ENCODE results near the gene GINS2. TPM values are rescaled to one million over a fixed set of nuclear protein-coding genes. Genes with fewer than 3 reads are reported as not detected.

GINS2 gene
- total and polyA plus RNA-seq, 7 donors: 0.93 to 2.0 (median 1.5) TPM

DNA sequence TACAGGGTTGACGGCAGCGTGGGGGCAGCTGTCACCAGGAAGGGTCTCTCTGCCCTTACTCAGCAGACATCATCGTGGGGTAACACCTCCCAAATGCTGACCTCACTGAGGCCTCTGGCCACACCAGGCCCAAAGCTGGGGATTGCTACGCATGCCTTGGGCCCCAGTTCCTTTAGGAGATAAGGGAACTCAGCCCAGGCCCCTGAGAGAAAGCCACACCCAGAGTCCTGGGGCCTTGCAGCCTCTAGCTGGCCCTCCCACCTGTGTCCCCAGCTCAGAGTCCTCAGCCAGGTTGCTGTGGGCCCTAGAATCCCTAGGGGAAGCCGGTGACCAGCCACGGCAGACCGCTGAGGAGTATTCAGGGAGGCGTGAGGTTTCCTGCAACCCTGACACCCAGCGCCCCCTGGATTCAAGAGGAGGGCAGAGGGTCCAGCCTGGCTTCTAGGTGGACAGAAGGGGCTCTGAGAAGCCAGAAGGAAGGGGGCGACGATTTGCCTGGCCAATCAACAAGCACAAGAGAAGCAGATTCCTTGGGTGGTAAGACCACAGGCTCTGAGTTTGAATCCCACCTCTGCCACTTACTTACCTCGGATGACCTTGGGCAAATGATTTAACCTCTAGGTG lies 10.3 kb upstream of the GINS2 start:
- H3K4me3 ChIP-seq: no peak overlapping the region
- H3K4me1 ChIP-seq: no peaks in the 10 kb centered on the region
- H3K36me3 ChIP-seq (ENCODE audit: insufficient read depth in 1 of 2, low read depth in 1 of 2): no peaks in the 10 kb centered on the region
- 78 to 83% (median 79%) methylated on average over 11 to 12 of the region's 12 CpGs for whole genome bisulfite sequencing, 3 donors
- TF ChIP-seq, protein P1, sequence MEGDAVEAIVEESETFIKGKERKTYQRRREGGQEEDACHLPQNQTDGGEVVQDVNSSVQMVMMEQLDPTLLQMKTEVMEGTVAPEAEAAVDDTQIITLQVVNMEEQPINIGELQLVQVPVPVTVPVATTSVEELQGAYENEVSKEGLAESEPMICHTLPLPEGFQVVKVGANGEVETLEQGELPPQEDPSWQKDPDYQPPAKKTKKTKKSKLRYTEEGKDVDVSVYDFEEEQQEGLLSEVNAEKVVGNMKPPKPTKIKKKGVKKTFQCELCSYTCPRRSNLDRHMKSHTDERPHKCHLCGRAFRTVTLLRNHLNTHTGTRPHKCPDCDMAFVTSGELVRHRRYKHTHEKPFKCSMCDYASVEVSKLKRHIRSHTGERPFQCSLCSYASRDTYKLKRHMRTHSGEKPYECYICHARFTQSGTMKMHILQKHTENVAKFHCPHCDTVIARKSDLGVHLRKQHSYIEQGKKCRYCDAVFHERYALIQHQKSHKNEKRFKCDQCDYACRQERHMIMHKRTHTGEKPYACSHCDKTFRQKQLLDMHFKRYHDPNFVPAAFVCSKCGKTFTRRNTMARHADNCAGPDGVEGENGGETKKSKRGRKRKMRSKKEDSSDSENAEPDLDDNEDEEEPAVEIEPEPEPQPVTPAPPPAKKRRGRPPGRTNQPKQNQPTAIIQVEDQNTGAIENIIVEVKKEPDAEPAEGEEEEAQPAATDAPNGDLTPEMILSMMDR (IDR thresholded peaks at IDR 0.05): no peak
- no peak overlapping the region for H3K27ac ChIP-seq
- DNase-seq (no peak), ATAC-seq (no peak)
- H3K9me3 ChIP-seq: no peaks in the 10 kb centered on the region
- H3K27me3 ChIP-seq (ENCODE audit: insufficient read depth in 3 of 3, low read length in 2 of 3): no peaks in the 10 kb centered on the region
- intact Hi-C loops (cut with DNase I): no loop called here

DNA sequence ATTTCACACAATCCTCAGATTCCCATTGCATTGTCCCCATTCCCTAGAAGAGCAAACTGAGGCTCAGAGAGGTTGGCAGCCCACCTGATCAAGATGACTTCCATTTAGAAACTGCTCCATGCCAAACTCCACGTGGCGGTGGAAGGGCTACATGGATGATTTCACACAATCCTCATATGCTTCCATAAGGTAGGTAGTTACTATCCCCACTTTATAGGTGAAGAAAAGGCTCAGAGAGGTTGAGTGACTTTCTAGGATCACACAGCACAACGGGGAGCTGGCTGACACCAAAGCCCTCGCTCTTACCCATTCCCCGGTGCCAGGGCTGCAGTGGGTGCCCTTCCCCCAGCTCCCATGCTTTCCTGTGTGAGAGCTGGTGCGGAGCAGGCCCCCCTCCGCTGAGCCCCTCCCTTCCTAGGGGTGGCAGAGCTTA lies 9.7 kb upstream of the GINS2 start:
- ATAC-seq (no peak), DNase-seq (no peak)
- Histone ChIP-seq H3K4me3 (no peak overlapping the region), H3K36me3 (ENCODE audit: insufficient read depth in 1 of 2, low read depth in 1 of 2) (no peaks in the 10 kb centered on the region), H3K9me3 (no peaks in the 10 kb centered on the region), H3K4me1 (no peaks in the 10 kb centered on the region), H3K27ac (no peak overlapping the region), H3K27me3 (ENCODE audit: insufficient read depth in 3 of 3, low read length in 2 of 3) (no peaks in the 10 kb centered on the region)
- TF ChIP-seq, protein P1 (IDR thresholded peaks at IDR 0.05): no peak
- intact Hi-C loops (cut with DNase I): no loop called here
- WGBS, 3 donors: 89 to 93% (median 90%) methylated on average over 7 of the region's 7 CpGs

DNA sequence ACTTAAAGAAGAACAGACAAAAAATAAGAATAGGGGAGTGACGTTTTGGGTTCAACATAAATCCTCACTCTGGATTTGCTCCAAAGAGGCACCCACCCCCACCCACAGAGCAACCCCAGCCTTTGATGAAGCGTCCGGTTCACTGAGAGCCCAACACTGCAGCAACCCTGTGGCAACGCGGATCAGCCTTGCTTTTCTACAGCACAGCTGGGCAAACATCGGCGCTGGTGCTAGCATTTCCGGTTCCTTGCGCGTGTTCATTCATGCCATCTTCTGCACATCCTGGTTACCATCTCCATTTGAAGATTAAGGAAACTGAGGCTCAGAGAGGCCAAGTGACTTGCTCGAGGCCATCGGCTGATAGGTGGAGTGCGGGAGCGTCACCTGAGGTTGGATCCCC lies 8.7 kb upstream of the GINS2 start:
- Histone ChIP-seq H3K4me1 (no peaks in the 10 kb centered on the region), H3K4me3 (no peak overlapping the region), H3K9me3 (no peaks in the 10 kb centered on the region), H3K27ac (no peak overlapping the region), H3K27me3 (ENCODE audit: insufficient read depth in 3 of 3, low read length in 2 of 3) (no peaks in the 10 kb centered on the region), H3K36me3 (ENCODE audit: insufficient read depth in 1 of 2, low read depth in 1 of 2) (no peaks in the 10 kb centered on the region)
- TF ChIP-seq, protein P1 (IDR thresholded peaks at IDR 0.05): no peak
- intact Hi-C loops (cut with DNase I): no loop called here
- WGBS, 3 donors: 79 to 87% (median 82%) methylated on average over 14 of the region's 14 CpGs
- no peak for ATAC-seq
- DNase-seq: no peak

DNA sequence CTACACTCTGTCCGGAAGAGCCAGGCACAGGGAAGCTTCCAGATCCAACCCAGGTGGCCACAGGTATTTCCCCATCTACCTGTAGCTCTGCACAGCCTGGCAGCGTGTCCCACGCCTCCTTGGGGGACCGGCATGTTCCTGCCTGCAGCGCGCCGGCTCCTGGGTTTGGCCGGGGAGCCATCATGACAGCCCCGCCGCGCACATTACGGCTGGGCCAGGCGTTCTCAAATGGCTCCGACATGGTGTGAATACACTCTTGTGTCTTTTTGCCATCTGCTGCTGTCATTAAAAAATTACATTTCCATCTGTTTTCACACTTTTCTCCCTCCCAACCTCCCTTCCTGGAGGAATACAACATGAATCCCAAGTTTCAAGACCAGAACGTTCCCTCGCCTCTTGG lies 8.0 kb upstream of the GINS2 start:
- Histone ChIP-seq H3K27me3 (ENCODE audit: insufficient read depth in 3 of 3, low read length in 2 of 3) (no peaks in the 10 kb centered on the region), H3K36me3 (ENCODE audit: insufficient read depth in 1 of 2, low read depth in 1 of 2) (no peaks in the 10 kb centered on the region), H3K4me1 (no peaks in the 10 kb centered on the region), H3K4me3 (no peak overlapping the region), H3K27ac (no peak overlapping the region), H3K9me3 (no peaks in the 10 kb centered on the region)
- ATAC-seq (no peak), DNase-seq (no peak)
- TF ChIP-seq, protein P1 (IDR thresholded peaks at IDR 0.05): no peak
- 32 to 45% (median 39%) methylated on average over 16 of the region's 16 CpGs for WGBS, 3 donors
- intact Hi-C loops (cut with DNase I): no loop called here

All from psoas muscle (tissue), 8 donors.